Astrocyte (in vitro differentiated cells and primary cell): ENCODE results near the gene PPP2R2C. TPM values are rescaled to one million over a fixed set of nuclear protein-coding genes. Genes with fewer than 3 reads are reported as not detected.

Experiments
- DNase-seq: peaks from one replicate; pipeline ENCODE4 v3.0.0-alpha.2; 2010; ENCODE audit warnings: low read depth
- FAIRE-seq: peaks from 2 replicates; lab custom pipeline; 2011; peaks lifted over from hg19 to GRCh38; lab: Jason Lieb, UNC
- H2AFZ ChIP-seq: 2 replicates; pipeline ENCODE4 v1.6.0; 2012; ENCODE audit warnings: low read depth, low read length, inconsistent platforms
- H3K27ac ChIP-seq: 2 replicates; pipeline ENCODE4 v1.5.1; 2011; ENCODE audit warnings: low read depth, low read length, inconsistent platforms
- H3K27me3 ChIP-seq: 2 replicates; pipeline ENCODE4 v1.6.0; 2011; ENCODE audit warnings: low read length, inconsistent platforms; ENCODE audit not compliant: insufficient read depth
- H3K36me3 ChIP-seq: 2 replicates; pipeline ENCODE4 v1.5.1; 2011; ENCODE audit warnings: low read length, inconsistent platforms; ENCODE audit not compliant: insufficient read depth
- H3K4me1 ChIP-seq: 2 replicates; pipeline ENCODE4 v1.5.1; 2011; ENCODE audit warnings: low read length, inconsistent platforms; ENCODE audit not compliant: insufficient read depth
- H3K4me2 ChIP-seq: 2 replicates; pipeline ENCODE4 v1.6.0; 2012; ENCODE audit warnings: low read length, inconsistent platforms
- H3K4me3 ChIP-seq: 2 replicates; pipeline ENCODE4 v1.5.1; 2011; ENCODE audit warnings: low read depth, mild to moderate bottlenecking, low read length, inconsistent platforms; ENCODE audit not compliant: insufficient read depth
- H3K79me2 ChIP-seq: 2 replicates; pipeline ENCODE4 v1.6.0; 2012; ENCODE audit warnings: mild to moderate bottlenecking, low read length, inconsistent platforms; ENCODE audit not compliant: insufficient read depth
- H3K9ac ChIP-seq: 2 replicates; pipeline ENCODE4 v1.6.0; 2012; ENCODE audit warnings: mild to moderate bottlenecking, low read length, inconsistent platforms
- H3K9me3 ChIP-seq: 2 replicates; pipeline ENCODE4 v1.5.1; 2012; ENCODE audit warnings: low read depth, mild to moderate bottlenecking, low read length, inconsistent platforms; ENCODE audit not compliant: insufficient read depth
- H4K20me1 ChIP-seq: 2 replicates; pipeline ENCODE4 v1.6.0; 2012; ENCODE audit warnings: low read length, inconsistent platforms; ENCODE audit not compliant: insufficient read depth
- H3K27ac Mint-ChIP-seq: one replicate; pipeline ENCODE4 v1.8.0; 2021; ENCODE audit warnings: mild to moderate bottlenecking, mixed read lengths; ENCODE audit not compliant: unreplicated experiment
- H3K27me3 Mint-ChIP-seq: one replicate; pipeline ENCODE4 v1.8.0; 2021; ENCODE audit warnings: low read depth, mixed read lengths; ENCODE audit not compliant: unreplicated experiment
- H3K36me3 Mint-ChIP-seq: one replicate; pipeline ENCODE4 v1.8.0; 2021; ENCODE audit warnings: low read depth, mixed read lengths; ENCODE audit not compliant: unreplicated experiment
- H3K4me1 Mint-ChIP-seq: one replicate; pipeline ENCODE4 v1.8.0; 2021; ENCODE audit warnings: low read depth, mixed read lengths; ENCODE audit not compliant: unreplicated experiment
- H3K4me3 Mint-ChIP-seq: one replicate; pipeline ENCODE4 v1.8.0; 2021; ENCODE audit warnings: mild to moderate bottlenecking, moderate library complexity, mixed read lengths; ENCODE audit not compliant: unreplicated experiment
- H3K9me3 Mint-ChIP-seq: one replicate; pipeline ENCODE4 v1.8.0; 2021; ENCODE audit warnings: mild to moderate bottlenecking, mixed read lengths; ENCODE audit not compliant: unreplicated experiment
- CTCF ChIP-seq: IDR thresholded peaks from 2 replicates; pipeline ENCODE4 v1.5.1; 2011; ENCODE audit warnings: low read depth, mild to moderate bottlenecking, inconsistent platforms, low read length, moderate library complexity; ENCODE audit not compliant: insufficient read depth
- EZH2 ChIP-seq: IDR thresholded peaks from 2 replicates; pipeline ENCODE4 v1.6.1; 2012; ENCODE audit warnings: mild to moderate bottlenecking, low read length, inconsistent platforms; ENCODE audit not compliant: insufficient read depth
- total RNA-seq: library from RNA; stranded (reverse); gene quantifications from 2 replicates; pipeline ENCODE4 v1.2.1, GENCODE V29; 2021

The PPP2R2C gene
- total RNA-seq, 1 donor from 2014 or later, result 1.1 TPM

- H3K27me3 Mint-ChIP-seq, result peaks cover 6% of the 10 kb centered on the region
- TF ChIP-seq CTCF (no peak), EZH2 (no peak)
- H2AFZ ChIP-seq, result no peak overlapping the region
- H3K79me2 ChIP-seq, result peaks cover 35% of the 10 kb centered on the region
- H3K27ac Mint-ChIP-seq, result peak overlapping the region; percentile 53
- no peaks in the 10 kb centered on the region for H3K27me3 ChIP-seq
- H3K4me3 Mint-ChIP-seq, result no peak overlapping the region
- no peak overlapping the region for H3K4me3 ChIP-seq
- no peak overlapping the region for H3K9ac ChIP-seq
- peaks cover 20% of the 10 kb centered on the region for H3K4me1 ChIP-seq
- DNase-seq, result no peak
- H3K36me3 ChIP-seq, result no peaks in the 10 kb centered on the region
- H3K9me3 Mint-ChIP-seq, result no peaks in the 10 kb centered on the region
- peaks cover 13% of the 10 kb centered on the region for H3K36me3 Mint-ChIP-seq
- peak overlapping the region; percentile 28 for H3K4me2 ChIP-seq
- no peak overlapping the region for H3K27ac ChIP-seq
- peaks cover 21% of the 10 kb centered on the region for H3K4me1 Mint-ChIP-seq
- peaks cover 97% of the 10 kb centered on the region for H4K20me1 ChIP-seq
- no peaks in the 10 kb centered on the region for H3K9me3 ChIP-seq
- FAIRE-seq, result no peak
Measured at GRCh38 chr4:6277935-6278800, 194.2 kb downstream of the PPP2R2C start.

- Mint-ChIP-seq H3K27me3 (peaks cover 6% of the 10 kb centered on the region), H3K4me3 (no peak overlapping the region), H3K9me3 (no peaks in the 10 kb centered on the region), H3K36me3 (peaks cover 13% of the 10 kb centered on the region), H3K27ac (no peak overlapping the region), H3K4me1 (peaks cover 28% of the 10 kb centered on the region)
- Histone ChIP-seq H3K4me2 (no peak overlapping the region), H3K36me3 (no peaks in the 10 kb centered on the region), H4K20me1 (peaks cover 95% of the 10 kb centered on the region), H3K79me2 (peaks cover 35% of the 10 kb centered on the region), H2AFZ (no peak overlapping the region), H3K27me3 (no peaks in the 10 kb centered on the region), H3K9ac (no peak overlapping the region), H3K9me3 (no peaks in the 10 kb centered on the region), H3K27ac (no peak overlapping the region), H3K4me3 (no peak overlapping the region), H3K4me1 (peaks cover 29% of the 10 kb centered on the region)
- no peak for TF ChIP-seq CTCF
- TF ChIP-seq EZH2, result no peak
- no peak for DNase-seq
- FAIRE-seq, result no peak
Measured at GRCh38 chr4:6277139-6277802, 195.1 kb downstream of the PPP2R2C start.
